ENCODE measurements around the gene ENOX1.

Gene ENOX1

GRCh38 chr13:43785650-43786471, 911 bp downstream of the ENOX1 start:
- peak; percentile 53 for DNase-seq (ENCODE audit: low read depth)

GRCh38 chr13:43785261-43785649, 1.5 kb downstream of the ENOX1 start:
- no peak for DNase-seq (ENCODE audit: low read depth)

GRCh38 chr13:43784496-43784895, 2.3 kb downstream of the ENOX1 start:
- DNase-seq (ENCODE audit: low read depth): no peak

GRCh38 chr13:43783820-43784219, 3.0 kb downstream of the ENOX1 start:
- DNase-seq (ENCODE audit: low read depth): no peak

- no peak for DNase-seq (ENCODE audit: low read depth)
These were observed 4.1 kb downstream of the ENOX1 start for GRCh38 chr13:43782686-43783085.

GRCh38 chr13:43780666-43781065, 6.1 kb downstream of the ENOX1 start:
- DNase-seq (ENCODE audit: low read depth): no peak

GRCh38 chr13:43776501-43777079, 10.2 kb downstream of the ENOX1 start:
- DNase-seq (ENCODE audit: low read depth): no peak

GRCh38 chr13:43776006-43776405, 10.8 kb downstream of the ENOX1 start:
- no peak for DNase-seq (ENCODE audit: low read depth)

- DNase-seq (ENCODE audit: low read depth): no peak
These were observed 13.2 kb downstream of the ENOX1 start for GRCh38 chr13:43773602-43774001.

- no peak for DNase-seq (ENCODE audit: low read depth)
These were observed 15.9 kb downstream of the ENOX1 start for GRCh38 chr13:43770871-43771270.

- DNase-seq (ENCODE audit: low read depth): no peak
These were observed 17.2 kb downstream of the ENOX1 start for GRCh38 chr13:43769529-43769928.

- DNase-seq (ENCODE audit: low read depth): no peak
These were observed 19.3 kb downstream of the ENOX1 start for GRCh38 chr13:43767341-43767931.

- DNase-seq (ENCODE audit: low read depth): no peak
These were observed 20.0 kb downstream of the ENOX1 start for GRCh38 chr13:43766725-43767124.

GRCh38 chr13:43764349-43764748, 22.4 kb downstream of the ENOX1 start:
- DNase-seq (ENCODE audit: low read depth): no peak

GRCh38 chr13:43763143-43763759, 23.5 kb downstream of the ENOX1 start:
- no peak for DNase-seq (ENCODE audit: low read depth)

GRCh38 chr13:43761616-43762315, 25.0 kb downstream of the ENOX1 start:
- DNase-seq (ENCODE audit: low read depth): no peak

GRCh38 chr13:43760257-43760656, 26.5 kb downstream of the ENOX1 start:
- DNase-seq (ENCODE audit: low read depth): no peak

GRCh38 chr13:43758834-43759233, 27.9 kb downstream of the ENOX1 start:
- no peak for DNase-seq (ENCODE audit: low read depth)

GRCh38 chr13:43757266-43757665, 29.5 kb downstream of the ENOX1 start:
- no peak for DNase-seq (ENCODE audit: low read depth)

- no peak for DNase-seq (ENCODE audit: low read depth)
These were observed 30.9 kb downstream of the ENOX1 start for GRCh38 chr13:43755844-43756243.

GRCh38 chr13:43751624-43752023, 35.1 kb downstream of the ENOX1 start:
- DNase-seq (ENCODE audit: low read depth): no peak

- no peak for DNase-seq (ENCODE audit: low read depth)
These were observed 37.3 kb downstream of the ENOX1 start for GRCh38 chr13:43749503-43749902.
